GM18951 (cell line): ENCODE results near the gene TAF8.

Source experiments
- POLR2A ChIP-seq: IDR thresholded peaks from 4 replicates; pipeline ENCODE4 v1.6.1; 2011; ENCODE audit warnings: mild to moderate bottlenecking; ENCODE audit not compliant: insufficient read length, insufficient read depth; ENCODE audit errors: extremely low read depth
- in situ Hi-C: fragments of 300-500 bp; cut with MboI; formaldehyde crosslinking; loops from one replicate; pipeline ENCODE4 v1.12.0; 2022; ENCODE audit warnings: low sequenced_read_pairs, mixed read lengths, inconsistent platforms; ENCODE audit not compliant: unreplicated experiment

TAF8 gene

GRCh38 chr6:42101186-42101657 is 50.9 kb downstream of the TAF8 start:
- in situ Hi-C loops = no loop called here
- no peak for TF ChIP-seq POLR2A

- in situ Hi-C loops = no loop called here
- TF ChIP-seq POLR2A = no peak
Measured at GRCh38 chr6:42103216-42103615, 52.9 kb downstream of the TAF8 start.

- no peak for TF ChIP-seq POLR2A
Measured at GRCh38 chr6:42103753-42104094, 53.4 kb downstream of the TAF8 start.

DNA sequence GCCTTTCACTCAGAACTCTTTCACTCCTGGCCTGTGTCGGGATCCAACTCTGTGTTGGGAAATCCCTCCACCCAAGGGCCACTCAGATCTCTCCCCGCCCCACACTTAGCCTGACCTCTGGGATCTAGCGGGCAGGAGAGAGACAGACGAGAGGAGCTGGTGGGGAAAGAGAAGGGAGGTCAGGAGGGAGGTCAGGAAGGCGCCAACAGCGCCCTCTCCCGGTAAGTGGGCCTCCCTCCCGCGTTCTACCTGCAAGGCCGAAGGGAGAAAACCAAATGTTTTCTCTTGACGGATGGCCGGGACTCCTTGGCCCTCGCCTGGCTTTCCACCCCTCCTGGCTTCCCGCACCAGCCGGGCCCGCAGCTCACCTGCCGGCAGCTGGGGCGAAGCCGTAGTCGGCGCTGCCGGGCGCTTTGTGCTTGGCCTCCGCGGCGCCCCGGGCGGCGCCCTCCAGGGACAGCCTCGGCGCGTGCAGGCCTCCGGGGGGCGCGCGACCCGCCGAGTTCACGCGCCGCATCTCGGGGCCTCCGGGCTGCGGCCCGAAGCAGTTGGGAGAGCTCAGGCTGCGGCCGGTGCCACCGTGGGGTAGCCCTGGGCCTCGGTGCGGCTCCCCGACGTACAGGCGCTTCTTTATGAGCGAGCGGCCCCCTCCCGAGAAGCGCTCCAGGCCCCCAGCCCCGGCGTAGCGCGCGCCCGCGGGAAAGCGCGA is 53.9 kb downstream of the TAF8 start:
- in situ Hi-C loops = no loop called here
- TF ChIP-seq POLR2A = no peak

More at GRCh38 chr6:42103753-42104094, 53.4 kb downstream of the TAF8 start:
- in situ Hi-C loops = no loop called here

GRCh38 chr6:42104804-42105125 is 54.4 kb downstream of the TAF8 start:
- TF ChIP-seq POLR2A = no peak

GRCh38 chr6:42105156-42105648 is 54.9 kb downstream of the TAF8 start:
- no peak for TF ChIP-seq POLR2A
- in situ Hi-C loops = no loop called here

More at GRCh38 chr6:42104804-42105125, 54.4 kb downstream of the TAF8 start:
- in situ Hi-C loops = no loop called here

DNA sequence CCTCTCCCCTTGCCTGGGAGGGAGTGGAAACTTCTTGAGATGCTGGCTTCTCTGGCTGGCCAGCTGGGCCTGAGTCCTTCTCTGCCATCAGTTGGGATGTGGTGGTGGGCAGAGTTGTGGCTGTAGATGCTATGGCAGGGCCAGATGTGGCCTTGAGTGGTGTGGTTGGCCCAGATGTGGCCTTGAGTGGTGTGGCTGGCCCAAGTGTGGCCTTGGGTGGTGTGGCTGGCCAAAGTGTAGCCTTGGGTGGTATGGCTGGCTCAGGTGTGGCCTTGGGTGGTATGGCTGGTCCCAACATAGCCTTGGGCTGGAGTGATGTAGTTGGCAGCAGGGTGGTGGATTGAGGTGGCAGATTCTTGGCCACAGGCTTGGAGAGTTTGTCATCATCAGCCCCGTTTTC is 55.4 kb downstream of the TAF8 start:
- in situ Hi-C loops = no loop called here

GRCh38 chr6:42106112-42107023 is 56.0 kb downstream of the TAF8 start:
- TF ChIP-seq POLR2A = no peak
- in situ Hi-C loops = no loop called here

More for the DNA sequence above, 55.4 kb downstream of the TAF8 start:
- TF ChIP-seq POLR2A = no peak

- TF ChIP-seq POLR2A = no peak
- in situ Hi-C loops = no loop called here
Measured at GRCh38 chr6:42108071-42108470, 57.7 kb downstream of the TAF8 start.

- in situ Hi-C loops = no loop called here
- TF ChIP-seq POLR2A = no peak
Measured at GRCh38 chr6:42110683-42111082, 60.4 kb downstream of the TAF8 start.

- in situ Hi-C loops = no loop called here
- no peak for TF ChIP-seq POLR2A
Measured at GRCh38 chr6:42112351-42112750, 62.0 kb downstream of the TAF8 start.

- no peak for TF ChIP-seq POLR2A
- in situ Hi-C loops = no loop called here
Measured at GRCh38 chr6:42113936-42114636, 63.8 kb downstream of the TAF8 start.

- in situ Hi-C loops = no loop called here
- no peak for TF ChIP-seq POLR2A
Measured at GRCh38 chr6:42117843-42118161, 67.5 kb downstream of the TAF8 start.
